ENCODE measurements around the gene PTPRT.

DNA sequence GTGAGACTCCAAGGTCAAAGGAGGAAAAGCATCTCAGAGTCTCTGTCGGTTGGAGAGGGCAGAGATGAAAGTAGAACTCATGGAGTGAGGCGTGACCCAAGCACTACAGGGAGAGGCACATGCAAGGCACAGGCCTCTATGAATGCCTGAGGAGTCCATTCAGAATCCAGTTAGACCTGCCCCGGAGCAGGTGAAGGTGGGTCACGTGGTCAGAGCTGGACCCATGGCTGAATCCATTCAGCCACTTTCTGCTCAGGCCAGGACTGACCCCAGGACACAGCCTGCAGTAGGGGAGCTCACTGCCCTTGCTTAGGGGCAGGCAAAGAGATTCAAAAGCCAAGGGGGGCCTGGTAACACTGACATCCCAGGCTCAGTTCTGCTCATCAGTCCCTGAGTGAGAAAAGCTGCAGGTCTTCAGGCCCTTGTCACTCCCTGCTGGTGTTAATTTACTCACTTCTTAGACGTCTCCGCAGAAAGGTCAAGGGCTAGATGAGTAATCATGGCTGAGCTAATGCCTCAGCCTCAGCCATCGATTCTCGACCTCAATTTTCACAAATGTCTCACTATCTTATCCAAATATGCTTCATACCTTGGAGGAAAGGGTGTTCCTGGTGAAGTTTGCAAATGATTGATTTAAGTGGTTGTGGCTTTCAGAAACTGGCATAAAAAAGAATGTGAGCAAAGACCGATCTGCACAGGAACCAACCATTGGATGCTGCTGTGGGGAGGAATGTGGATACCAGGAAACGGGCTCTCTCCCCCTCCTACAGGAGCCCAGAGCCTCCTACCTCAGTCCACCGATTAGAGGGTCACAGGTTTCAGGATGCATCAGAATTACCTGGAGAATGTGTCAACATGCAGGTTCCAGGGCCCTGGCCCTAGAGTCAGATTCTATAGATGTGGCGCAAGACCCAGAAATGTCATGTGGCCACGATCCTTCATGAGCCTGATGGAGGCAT is 584.4 kb downstream of the PTPRT start:
- TF ChIP-seq POLR2AphosphoS2 (conservative IDR thresholded peaks at IDR 0.05; ENCODE audit: low read length), result no peak
- TF ChIP-seq CHD2 (IDR thresholded peaks at IDR 0.05; ENCODE audit: low read length, partially characterized antibody), result no peak

Measured in A549 (cell line).